Activated CD4-positive, alpha-beta T cell treated with anti-CD3 and anti-CD28 coated beads for 24 hours (primary cell): ENCODE measurements around the gene ZIM2.

Source experiments
- DNase-seq, 2 donors: peaks; one replicate each; pipeline ENCODE4 v3.0.0-alpha.2; 2020; ENCODE audit warnings: low read depth in 2 of 2

ZIM2 gene

GRCh38 chr19:56838909-56839651 lies 1.4 kb downstream of the ZIM2 start:
- DNase-seq, result no peak

GRCh38 chr19:56838024-56838908 lies 2.3 kb downstream of the ZIM2 start:
- DNase-seq, result no peak

- DNase-seq, result no peak
Measured at GRCh38 chr19:56837492-56838023, 3.0 kb downstream of the ZIM2 start.

- no peak for DNase-seq
Measured at GRCh38 chr19:56837004-56837403, 3.5 kb downstream of the ZIM2 start.

- no peak for DNase-seq
Measured at GRCh38 chr19:56836059-56836458, 4.5 kb downstream of the ZIM2 start.

- no peak for DNase-seq
Measured at GRCh38 chr19:56835401-56835800, 5.1 kb downstream of the ZIM2 start.

GRCh38 chr19:56834564-56835375 lies 5.8 kb downstream of the ZIM2 start:
- DNase-seq, result no peak

GRCh38 chr19:56832352-56832928 lies 8.1 kb downstream of the ZIM2 start:
- DNase-seq, result no peak

- DNase-seq, result no peak
Measured at GRCh38 chr19:56831255-56831654, 9.3 kb downstream of the ZIM2 start.

GRCh38 chr19:56829596-56829995 lies 10.9 kb downstream of the ZIM2 start:
- no peak for DNase-seq

GRCh38 chr19:56827708-56828107 lies 12.8 kb downstream of the ZIM2 start:
- no peak for DNase-seq

- no peak for DNase-seq
Measured at GRCh38 chr19:56823956-56824355, 16.6 kb downstream of the ZIM2 start.

GRCh38 chr19:56823417-56823816 lies 17.1 kb downstream of the ZIM2 start:
- DNase-seq, result no peak

GRCh38 chr19:56822755-56823154 lies 17.8 kb downstream of the ZIM2 start:
- no peak for DNase-seq

GRCh38 chr19:56821675-56822074 lies 18.9 kb downstream of the ZIM2 start:
- DNase-seq, result no peak

- DNase-seq, result no peak
Measured at GRCh38 chr19:56821209-56821608, 19.3 kb downstream of the ZIM2 start.

GRCh38 chr19:56819166-56819565 lies 21.4 kb downstream of the ZIM2 start:
- no peak for DNase-seq

- no peak for DNase-seq
Measured at GRCh38 chr19:56814656-56815055, 25.9 kb downstream of the ZIM2 start.

GRCh38 chr19:56813531-56813930 lies 27.0 kb downstream of the ZIM2 start:
- DNase-seq, result no peak

GRCh38 chr19:56811480-56811879 lies 29.0 kb downstream of the ZIM2 start:
- no peak for DNase-seq

GRCh38 chr19:56810260-56810659 lies 30.3 kb downstream of the ZIM2 start:
- DNase-seq, result no peak
